ENCODE data around the gene WDR93. TPM values are rescaled to one million over a fixed set of nuclear protein-coding genes. Genes with fewer than 3 reads are reported as not detected.

The WDR93 gene
- total RNA-seq, 1 experiment from 2014 or later, result not detected

DNA sequence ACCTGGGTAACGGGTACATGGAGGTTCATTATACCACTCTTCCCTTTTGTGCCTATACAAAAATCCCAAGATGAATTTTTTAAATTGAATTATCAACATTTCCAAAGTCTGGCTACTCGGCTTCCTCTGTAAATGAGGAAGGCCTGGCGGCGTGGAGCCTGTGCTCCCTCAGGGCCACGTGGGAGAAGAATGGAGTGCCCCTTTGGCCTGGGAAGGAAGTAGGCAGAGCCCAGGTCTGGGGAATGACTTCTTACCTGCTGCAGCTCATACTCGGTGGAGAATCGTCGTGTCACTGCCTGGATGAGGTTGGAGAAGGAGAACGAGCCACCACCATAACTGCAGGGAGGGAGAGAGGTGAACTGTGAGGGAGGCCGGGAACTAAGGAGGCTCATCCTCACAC lies 99.6 kb downstream of the WDR93 start:
- peaks cover 4 to 9% (median 5%) of the 10 kb centered on the region in 3 experiments; a peak in 5 of 7 replicates for H3K36me3 Mint-ChIP-seq (ENCODE audit: insufficient read depth in 1 of 3, low read depth in 3 of 3)
- no peaks in the 10 kb centered on the region for H3K4me1 Mint-ChIP-seq
- Histone ChIP-seq H3K27ac (ENCODE audit: insufficient read length, low read depth, low read length) (no peak overlapping the region), H2BK120ac (ENCODE audit: low read depth, low read length, poor library complexity, severe bottlenecking) (no peak overlapping the region), H3K4me1 (ENCODE audit: insufficient read depth, low read length) (no peaks in the 10 kb centered on the region), H3K23ac (ENCODE audit: insufficient read length, low read depth, low read length) (no peak overlapping the region), H3K18ac (ENCODE audit: insufficient read length, low read depth, low read length) (no peak overlapping the region), H3K4me2 (ENCODE audit: insufficient read depth, insufficient read length, low read length) (no peak overlapping the region), H3K27me3 (ENCODE audit: insufficient read depth, low read length) (no peaks in the 10 kb centered on the region), H3K23me2 (ENCODE audit: insufficient read length, low read depth, low read length, poor library complexity, severe bottlenecking) (no peaks in the 10 kb centered on the region), H2BK15ac (ENCODE audit: low read depth, low read length) (no peak overlapping the region), H3K4ac (ENCODE audit: low read depth, low read length) (no peak overlapping the region), H2AFZ (ENCODE audit: low read length) (no peak overlapping the region), H3K9me3 (ENCODE audit: control insufficient read depth, low read depth, low read length) (no peaks in the 10 kb centered on the region), H3K79me1 (ENCODE audit: insufficient read depth, low read depth, low read length, poor library complexity, severe bottlenecking) (no peaks in the 10 kb centered on the region), H2BK20ac (ENCODE audit: low read depth, low read length, poor library complexity, severe bottlenecking) (no peak overlapping the region), H3K79me2 (ENCODE audit: insufficient read depth, low read length) (no peaks in the 10 kb centered on the region), H3K9ac (ENCODE audit: extremely low read depth, insufficient read length, low read length) (no peak overlapping the region), H3T11ph (ENCODE audit: low read length) (no peak overlapping the region), H3K56ac (ENCODE audit: insufficient read length, low read depth, low read length) (no peak overlapping the region), H4K91ac (ENCODE audit: insufficient read length, low read depth, low read length) (no peak overlapping the region), H4K20me1 (ENCODE audit: control insufficient read depth, insufficient read depth, insufficient read length) (no peaks in the 10 kb centered on the region), H2BK12ac (ENCODE audit: insufficient read length, low read depth, low read length) (no peak overlapping the region), H2AK5ac (ENCODE audit: insufficient read length, low read length) (no peak overlapping the region), H3K14ac (ENCODE audit: insufficient read depth, low read length) (no peak overlapping the region), H4K5ac (ENCODE audit: insufficient read length, low read depth, low read length) (no peak overlapping the region), H4K8ac (replicated peaks; ENCODE audit: insufficient read length, low read depth, low read length) (no peak overlapping the region), H2BK5ac (ENCODE audit: insufficient read length, low read length) (no peak overlapping the region)
- DNase-seq, result no peak
- peaks cover 7% of the 10 kb centered on the region for H3K27me3 Mint-ChIP-seq (ENCODE audit: low read depth)
- H3K4me3 Mint-ChIP-seq, result no peak overlapping the region
- no CpG with 5 or more reads among the region's 10 CpGs for WGBS (ENCODE audit: extremely low coverage, insufficient read length, low lambda C conversion rate)
- H3K9me3 Mint-ChIP-seq, result peaks cover 9 to 12% of the 10 kb centered on the region in 2 experiments
- TF ChIP-seq, protein P1, sequence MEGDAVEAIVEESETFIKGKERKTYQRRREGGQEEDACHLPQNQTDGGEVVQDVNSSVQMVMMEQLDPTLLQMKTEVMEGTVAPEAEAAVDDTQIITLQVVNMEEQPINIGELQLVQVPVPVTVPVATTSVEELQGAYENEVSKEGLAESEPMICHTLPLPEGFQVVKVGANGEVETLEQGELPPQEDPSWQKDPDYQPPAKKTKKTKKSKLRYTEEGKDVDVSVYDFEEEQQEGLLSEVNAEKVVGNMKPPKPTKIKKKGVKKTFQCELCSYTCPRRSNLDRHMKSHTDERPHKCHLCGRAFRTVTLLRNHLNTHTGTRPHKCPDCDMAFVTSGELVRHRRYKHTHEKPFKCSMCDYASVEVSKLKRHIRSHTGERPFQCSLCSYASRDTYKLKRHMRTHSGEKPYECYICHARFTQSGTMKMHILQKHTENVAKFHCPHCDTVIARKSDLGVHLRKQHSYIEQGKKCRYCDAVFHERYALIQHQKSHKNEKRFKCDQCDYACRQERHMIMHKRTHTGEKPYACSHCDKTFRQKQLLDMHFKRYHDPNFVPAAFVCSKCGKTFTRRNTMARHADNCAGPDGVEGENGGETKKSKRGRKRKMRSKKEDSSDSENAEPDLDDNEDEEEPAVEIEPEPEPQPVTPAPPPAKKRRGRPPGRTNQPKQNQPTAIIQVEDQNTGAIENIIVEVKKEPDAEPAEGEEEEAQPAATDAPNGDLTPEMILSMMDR (conservative IDR thresholded peaks at IDR 0.05), result no peak
- H3K27ac Mint-ChIP-seq, result no peak overlapping the region
